Left lung (tissue), 10 donors: Measurements from ENCODE around the gene CRTC2. TPM values are rescaled to one million over a fixed set of nuclear protein-coding genes. Genes with fewer than 3 reads are reported as not detected.

ENCODE experiments used
- ATAC-seq: fragments of 200-7000 bp; cut with Tn5 transposase; one replicate; pipeline ENCODE4 v1.9.1; 2020; ENCODE audit warnings: moderate library complexity
- DNase-seq, 4 donors: peaks; one replicate each; pipeline ENCODE4 v3.0.0-alpha.2; 2013 to 2020
- H3K27ac ChIP-seq, 2 donors: fragments of 200-600 bp; sonication (generic) in 1 of 2; one replicate each; pipeline versions ENCODE4 v1.5.0 to v1.8.0; 2020 to 2021
- H3K27me3 ChIP-seq, 2 donors: fragments of 200-600 bp; sonication (generic) in 1 of 2; one replicate each; pipeline versions ENCODE4 v1.5.0 to v1.8.0; 2020 to 2021
- H3K36me3 ChIP-seq, 2 donors: fragments of 200-600 bp; sonication (generic) in 1 of 2; one replicate each; pipeline versions ENCODE4 v1.5.0 to v1.8.0; 2020 to 2021
- H3K4me1 ChIP-seq, 2 donors: fragments of 200-600 bp; one replicate each; pipeline ENCODE4 v1.8.0; 2021
- H3K4me3 ChIP-seq, 2 donors: fragments of 200-600 bp; sonication (generic) in 1 of 2; one replicate each; pipeline versions ENCODE4 v1.5.0 to v1.8.0; 2020 to 2021; ENCODE audit warnings: mild to moderate bottlenecking in 1 of 2
- H3K9me3 ChIP-seq, 2 donors: fragments of 200-600 bp; sonication (generic) in 1 of 2; one replicate each; pipeline versions ENCODE4 v1.5.0 to v1.8.0; 2020 to 2021
- CTCF ChIP-seq, 2 donors: fragments of 200-600 bp; sonication (generic) in 1 of 2; IDR thresholded peaks; one replicate each; pipeline versions ENCODE4 v1.5.0 to v1.8.0; 2021; ENCODE audit warnings: antibody characterized with exemption in 2 of 2
- intact Hi-C, 2 donors: fragments of 100-400 bp; cut with DNase I; formaldehyde crosslinking; loops; one replicate each; pipeline versions ENCODE4 v1.11.2 to v1.14.2; 2022
- polyA plus RNA-seq, 6 donors: library from polyadenylated mRNA; unstranded; fragments of 120-200 nt; gene quantifications; one replicate each; pipeline ENCODE4 v1.2.1, GENCODE V29; 2013; ENCODE audit not compliant: insufficient read length in 6 of 6
- total RNA-seq, 2 donors: library from RNA; stranded (reverse); fragmentation: NEBNext Ultra II Directional; extraction: Animal tissue kit (Norgen Biotek cat#: 25700); gene quantifications; one replicate each; pipeline ENCODE4 v1.2.1, GENCODE V29; 2021
- donor health status: DM: no; HTN: yes; CAD: no.
- donor health status: DM: no; HTN: no; CAD: no.

The CRTC2 gene
- total and polyA plus RNA-seq, 8 donors = 39.7 to 54.3 (median 47.1) TPM

- Histone ChIP-seq H3K27me3 (no peaks in the 10 kb centered on the region), H3K27ac (no peak overlapping the region), H3K4me1 (peaks cover 14 to 27% of the 10 kb centered on the region in 2 donors), H3K4me3 (no peak overlapping the region), H3K36me3 (peaks cover 0 to 48% of the 10 kb centered on the region in 2 donors), H3K9me3 (no peaks in the 10 kb centered on the region)
- intact Hi-C loops = no loop called here
- no peak for TF ChIP-seq CTCF (IDR thresholded peaks at IDR 0.05)
- DNase-seq (no peak), ATAC-seq (no peak)
Observed at GRCh38 chr1:153995202-153995601, 36.8 kb upstream of the CRTC2 start.

GRCh38 chr1:153991806-153992205 lies 33.4 kb upstream of the CRTC2 start:
- Histone ChIP-seq H3K36me3 (peaks cover 0 to 48% of the 10 kb centered on the region in 2 donors), H3K4me1 (peaks cover 19 to 33% of the 10 kb centered on the region in 2 donors), H3K27ac (peak overlapping the region; percentile 87 to 93), H3K27me3 (no peaks in the 10 kb centered on the region), H3K9me3 (no peaks in the 10 kb centered on the region), H3K4me3 (peak overlapping the region; percentile 62 to 76)
- TF ChIP-seq CTCF (IDR thresholded peaks at IDR 0.05) = no peak
- ATAC-seq (no peak), DNase-seq (no peak)
- intact Hi-C loops = no loop called here

- intact Hi-C loops = no loop called here
- H3K27ac ChIP-seq = peak overlapping the region; percentile 87 to 93
- peak overlapping the region; percentile 62 to 76 for H3K4me3 ChIP-seq
- peaks cover 0 to 46% of the 10 kb centered on the region in 2 donors for H3K36me3 ChIP-seq
- no peaks in the 10 kb centered on the region for H3K27me3 ChIP-seq
- peaks cover 22 to 39% of the 10 kb centered on the region in 2 donors for H3K4me1 ChIP-seq
- no peaks in the 10 kb centered on the region for H3K9me3 ChIP-seq
- ATAC-seq = no peak
- no peak for DNase-seq
- no peak for TF ChIP-seq CTCF (IDR thresholded peaks at IDR 0.05)
Observed at GRCh38 chr1:153991151-153991630, 32.8 kb upstream of the CRTC2 start.

- Histone ChIP-seq H3K4me1 (peaks cover 22 to 40% of the 10 kb centered on the region in 2 donors), H3K4me3 (peak within 1 kb of the TSS; percentile 62 to 76), H3K9me3 (no peaks in the 10 kb centered on the region), H3K27me3 (no peaks in the 10 kb centered on the region), H3K27ac (peak within 1 kb of the TSS; percentile 87 to 93), H3K36me3 (peaks cover 0 to 41% of the 10 kb centered on the region in 2 donors)
- no peak for TF ChIP-seq CTCF (IDR thresholded peaks at IDR 0.05)
- peak; percentile 64 for ATAC-seq
- intact Hi-C loops = no loop called here
- peak; percentile 87 to 98 (median 94) for DNase-seq
Observed at GRCh38 chr1:153990468-153991150, 32.2 kb upstream of the CRTC2 start, which contains the start of gene RPS27. Gene RPS27 (plus strand): TSS chr1:153990762. CDS start chr1:153990797, 35 bp downstream.

GRCh38 chr1:153987621-153988020 lies 29.2 kb upstream of the CRTC2 start:
- no peak for DNase-seq
- ATAC-seq = no peak
- Histone ChIP-seq H3K9me3 (no peaks in the 10 kb centered on the region), H3K4me1 (peaks cover 30 to 56% of the 10 kb centered on the region in 2 donors), H3K36me3 (peaks cover 0 to 22% of the 10 kb centered on the region in 2 donors), H3K27ac (peak overlapping the region; percentile 86 to 93), H3K4me3 (no peak overlapping the region), H3K27me3 (no peaks in the 10 kb centered on the region)
- intact Hi-C loops = loop anchor here in 1 of 2 donors (10.0 kb wide), 1 partner anchor 193 kb away; no protein-coding TSS in a partner anchor
- TF ChIP-seq CTCF (IDR thresholded peaks at IDR 0.05) = no peak
